ENCODE results near the gene TLK1. TPM values are rescaled to one million over a fixed set of nuclear protein-coding genes. Genes with fewer than 3 reads are reported as not detected.

Gene TLK1
- 11.5 and 19.1 TPM in 2 replicates for total RNA-seq (2014; rRNA removed; shearing (Covaris generic))

GRCh38 chr2:171160119-171160955 is at the start of gene TLK1:
TSS of gene TLK1 (minus strand) at chr2:171160893. CDS start at chr2:171160428, 465 bp downstream.
- DNase-seq (ENCODE audit: low read depth): peak; percentile 64

GRCh38 chr2:171210216-171210863 is 49.6 kb upstream of the TLK1 start:
- DNase-seq (ENCODE audit: low read depth): no peak

GRCh38 chr2:171208657-171209056 is 48.0 kb upstream of the TLK1 start:
- no peak for DNase-seq (ENCODE audit: low read depth)

- no peak for DNase-seq (ENCODE audit: low read depth)
These were observed 45.9 kb upstream of the TLK1 start for GRCh38 chr2:171206422-171207115.

- DNase-seq (ENCODE audit: low read depth): no peak
These were observed 44.9 kb upstream of the TLK1 start for GRCh38 chr2:171205551-171205950.

GRCh38 chr2:171201767-171202166 is 41.1 kb upstream of the TLK1 start:
- DNase-seq (ENCODE audit: low read depth): no peak

- DNase-seq (ENCODE audit: low read depth): no peak
These were observed 40.6 kb upstream of the TLK1 start for GRCh38 chr2:171201271-171201670.

GRCh38 chr2:171200469-171200868 is 39.8 kb upstream of the TLK1 start:
- no peak for DNase-seq (ENCODE audit: low read depth)

GRCh38 chr2:171191021-171191420 is 30.3 kb upstream of the TLK1 start:
- DNase-seq (ENCODE audit: low read depth): no peak

- DNase-seq (ENCODE audit: low read depth): no peak
These were observed 27.1 kb upstream of the TLK1 start for GRCh38 chr2:171187819-171188218.

GRCh38 chr2:171187177-171187576 is 26.5 kb upstream of the TLK1 start:
- DNase-seq (ENCODE audit: low read depth): no peak

GRCh38 chr2:171185941-171186340 is 25.2 kb upstream of the TLK1 start:
- peak; percentile 64 for DNase-seq (ENCODE audit: low read depth)

GRCh38 chr2:171185165-171185818 is 24.6 kb upstream of the TLK1 start:
- no peak for DNase-seq (ENCODE audit: low read depth)

- DNase-seq (ENCODE audit: low read depth): no peak
These were observed 20.7 kb upstream of the TLK1 start for GRCh38 chr2:171181064-171182049.

GRCh38 chr2:171180229-171180930 is 19.7 kb upstream of the TLK1 start:
- DNase-seq (ENCODE audit: low read depth): no peak

GRCh38 chr2:171178993-171179392 is 18.3 kb upstream of the TLK1 start:
- DNase-seq (ENCODE audit: low read depth): no peak

- no peak for DNase-seq (ENCODE audit: low read depth)
These were observed 15.8 kb upstream of the TLK1 start for GRCh38 chr2:171176516-171176915.

- DNase-seq (ENCODE audit: low read depth): no peak
These were observed 13.4 kb upstream of the TLK1 start for GRCh38 chr2:171174075-171174474.

GRCh38 chr2:171173087-171173486 is 12.4 kb upstream of the TLK1 start:
- no peak for DNase-seq (ENCODE audit: low read depth)

- DNase-seq (ENCODE audit: low read depth): no peak
These were observed 11.1 kb upstream of the TLK1 start for GRCh38 chr2:171171808-171172207.

All from M059J (cell line).